ENCODE measurements around the gene NEGR1. TPM values are rescaled to one million over a fixed set of nuclear protein-coding genes. Genes with fewer than 3 reads are reported as not detected.

NEGR1 gene
- total and polyA plus RNA-seq, 2 donors (not counting 3 experiments of a cell fraction or from before 2014, with no cell fraction given): 6.8 to 21.8 TPM

- Histone ChIP-seq H3K4me1 (ENCODE audit: control insufficient read depth, extremely low read depth, insufficient read depth, low read length) (no peaks in the 10 kb centered on the region), H3K9ac (replicated peaks; ENCODE audit: extremely low read depth, insufficient read depth, low read length) (no peak overlapping the region), H3K4me3 (replicated peaks in 1 of 3; ENCODE audit: insufficient read depth in 1 of 3, low read depth in 1 of 3, low read length in 3 of 3) (no peak overlapping the region), H4K20me1 (replicated peaks; ENCODE audit: control insufficient read depth, extremely low read depth, insufficient read depth, low read length) (no peaks in the 10 kb centered on the region), H3K27ac (ENCODE audit: insufficient read depth, low read depth, low read length) (no peak overlapping the region), H3K36me3 (ENCODE audit: control insufficient read depth in 2 of 2, extremely low read depth in 1 of 2, insufficient read depth in 2 of 2, low read length in 2 of 2) (no peaks in the 10 kb centered on the region), H3K4me2 (ENCODE audit: insufficient read depth, low read length) (no peak overlapping the region), H2AFZ (ENCODE audit: low read depth, low read length) (no peak overlapping the region), H3K79me2 (ENCODE audit: control insufficient read depth, insufficient read depth, low read length) (no peaks in the 10 kb centered on the region), H3K9me3 (replicated peaks; ENCODE audit: control insufficient read depth, insufficient read depth, low read length) (no peaks in the 10 kb centered on the region), H3K9me1 (replicated peaks; ENCODE audit: control insufficient read depth, extremely low read depth, insufficient read depth, low read length) (no peaks in the 10 kb centered on the region), H3K27me3 (ENCODE audit: control insufficient read depth in 2 of 2, insufficient read depth in 2 of 2, low read length in 2 of 2) (no peaks in the 10 kb centered on the region)
- FAIRE-seq (no peak), DNase-seq (ENCODE audit: low read depth, low spot score) (no peak)
- ChIA-PET POLR2A (no interaction called here), CTCF (interaction anchor here (2.9 kb wide), 1 partner anchor 25 kb away, joined by 8 read pairs; no protein-coding TSS in a partner anchor)
- dilution Hi-C loops (cut with MboI; ENCODE audit: extremely low pct_ligation_motif_present, low sequenced_read_pairs) (no loop called here), intact Hi-C loops (cut with micrococcal nuclease) (no loop called here)
- no peak for TF ChIP-seq POLR2AphosphoS5 (IDR thresholded peaks at IDR 0.05; ENCODE audit: insufficient read depth, low read depth, low read length)
- no peak for TF ChIP-seq JUN (IDR thresholded peaks at IDR 0.05; ENCODE audit: borderline replicate concordance, insufficient read depth, insufficient read length, low read depth)
- TF ChIP-seq EZH2 (IDR thresholded peaks at IDR 0.05; ENCODE audit: borderline replicate concordance, low read depth, low read length, severe bottlenecking): no peak
- TF ChIP-seq, protein P1, sequence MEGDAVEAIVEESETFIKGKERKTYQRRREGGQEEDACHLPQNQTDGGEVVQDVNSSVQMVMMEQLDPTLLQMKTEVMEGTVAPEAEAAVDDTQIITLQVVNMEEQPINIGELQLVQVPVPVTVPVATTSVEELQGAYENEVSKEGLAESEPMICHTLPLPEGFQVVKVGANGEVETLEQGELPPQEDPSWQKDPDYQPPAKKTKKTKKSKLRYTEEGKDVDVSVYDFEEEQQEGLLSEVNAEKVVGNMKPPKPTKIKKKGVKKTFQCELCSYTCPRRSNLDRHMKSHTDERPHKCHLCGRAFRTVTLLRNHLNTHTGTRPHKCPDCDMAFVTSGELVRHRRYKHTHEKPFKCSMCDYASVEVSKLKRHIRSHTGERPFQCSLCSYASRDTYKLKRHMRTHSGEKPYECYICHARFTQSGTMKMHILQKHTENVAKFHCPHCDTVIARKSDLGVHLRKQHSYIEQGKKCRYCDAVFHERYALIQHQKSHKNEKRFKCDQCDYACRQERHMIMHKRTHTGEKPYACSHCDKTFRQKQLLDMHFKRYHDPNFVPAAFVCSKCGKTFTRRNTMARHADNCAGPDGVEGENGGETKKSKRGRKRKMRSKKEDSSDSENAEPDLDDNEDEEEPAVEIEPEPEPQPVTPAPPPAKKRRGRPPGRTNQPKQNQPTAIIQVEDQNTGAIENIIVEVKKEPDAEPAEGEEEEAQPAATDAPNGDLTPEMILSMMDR (IDR thresholded peaks at IDR 0.05; ENCODE audit: extremely low read depth in 1 of 2, insufficient read depth in 1 of 2, low read depth in 1 of 2, low read length in 2 of 2): no peak
- no peak for TF ChIP-seq GATA2 (IDR thresholded peaks at IDR 0.05; ENCODE audit: insufficient read depth, insufficient read length, low read depth, low read length)
- TF ChIP-seq, protein P2, sequence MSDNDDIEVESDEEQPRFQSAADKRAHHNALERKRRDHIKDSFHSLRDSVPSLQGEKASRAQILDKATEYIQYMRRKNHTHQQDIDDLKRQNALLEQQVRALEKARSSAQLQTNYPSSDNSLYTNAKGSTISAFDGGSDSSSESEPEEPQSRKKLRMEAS (IDR thresholded peaks at IDR 0.05; ENCODE audit: insufficient read depth, insufficient read length): no peak
- no peak for TF ChIP-seq POLR2A (IDR thresholded peaks at IDR 0.05; ENCODE audit: low read depth, low read length)
- TF ChIP-seq MYC (IDR thresholded peaks at IDR 0.05; ENCODE audit: low read depth, low read length): no peak
- no peak for TF ChIP-seq FOS (IDR thresholded peaks at IDR 0.05; ENCODE audit: borderline replicate concordance, insufficient read depth, low read length)
- no TSS peak for BruUV-seq (replicated peaks)
Observed at GRCh38 chr1:72013161-72013560, 269.2 kb downstream of the NEGR1 start.
